HL-60/S4 (cell line): ENCODE measurements around the gene UQCRQ.

ENCODE experiments used
- in situ Hi-C: fragments of 300-500 bp; cut with MboI; formaldehyde crosslinking; loops from 2 replicates; pipeline ENCODE4 v1.14.3; 2022; ENCODE audit warnings: low sequenced_read_pairs

UQCRQ gene

GRCh38 chr5:132867046-132867451, 607 bp downstream of the UQCRQ start:
- in situ Hi-C loops, result no loop called here

GRCh38 chr5:132868754-132869153, 2.3 kb downstream of the UQCRQ start:
- in situ Hi-C loops, result no loop called here

DNA sequence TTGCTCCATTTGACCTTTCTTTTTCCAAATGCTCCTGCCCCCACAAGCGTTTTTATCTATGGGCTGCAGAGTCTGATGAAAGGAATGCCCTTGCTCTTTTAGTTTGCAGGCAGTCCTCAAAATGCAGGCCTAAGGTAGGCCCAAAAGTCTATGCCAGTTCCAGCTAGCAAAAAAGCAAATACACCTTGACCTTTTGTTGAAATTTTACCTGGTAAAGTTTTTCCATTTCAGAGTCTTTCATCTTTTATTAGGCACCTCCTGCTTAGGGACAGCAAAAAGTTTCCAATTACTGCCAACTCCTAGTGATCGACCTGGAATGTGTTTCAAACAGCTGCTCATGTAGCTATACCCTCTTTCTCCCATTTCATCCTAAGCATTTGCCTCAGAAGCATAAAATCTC, 4.4 kb downstream of the UQCRQ start:
- in situ Hi-C loops, result no loop called here

GRCh38 chr5:132871459-132872284, 5.2 kb downstream of the UQCRQ start:
- in situ Hi-C loops, result no loop called here

DNA sequence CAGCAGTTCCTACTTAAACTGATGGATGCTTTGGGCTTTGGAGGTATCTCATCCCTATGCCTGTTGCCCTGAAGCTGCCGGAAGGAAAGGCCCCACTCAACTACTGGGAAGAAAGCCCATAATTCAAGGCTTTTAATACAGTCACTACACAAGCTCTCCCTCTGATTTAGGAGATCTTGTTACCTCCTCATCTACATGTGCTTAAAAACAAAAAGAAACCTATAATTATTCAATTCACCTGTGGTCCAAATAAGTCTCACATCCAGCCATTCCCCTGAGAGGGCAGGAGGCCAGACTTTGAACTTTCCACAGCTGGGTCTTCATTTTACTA, 6.3 kb downstream of the UQCRQ start:
- in situ Hi-C loops, result no loop called here

DNA sequence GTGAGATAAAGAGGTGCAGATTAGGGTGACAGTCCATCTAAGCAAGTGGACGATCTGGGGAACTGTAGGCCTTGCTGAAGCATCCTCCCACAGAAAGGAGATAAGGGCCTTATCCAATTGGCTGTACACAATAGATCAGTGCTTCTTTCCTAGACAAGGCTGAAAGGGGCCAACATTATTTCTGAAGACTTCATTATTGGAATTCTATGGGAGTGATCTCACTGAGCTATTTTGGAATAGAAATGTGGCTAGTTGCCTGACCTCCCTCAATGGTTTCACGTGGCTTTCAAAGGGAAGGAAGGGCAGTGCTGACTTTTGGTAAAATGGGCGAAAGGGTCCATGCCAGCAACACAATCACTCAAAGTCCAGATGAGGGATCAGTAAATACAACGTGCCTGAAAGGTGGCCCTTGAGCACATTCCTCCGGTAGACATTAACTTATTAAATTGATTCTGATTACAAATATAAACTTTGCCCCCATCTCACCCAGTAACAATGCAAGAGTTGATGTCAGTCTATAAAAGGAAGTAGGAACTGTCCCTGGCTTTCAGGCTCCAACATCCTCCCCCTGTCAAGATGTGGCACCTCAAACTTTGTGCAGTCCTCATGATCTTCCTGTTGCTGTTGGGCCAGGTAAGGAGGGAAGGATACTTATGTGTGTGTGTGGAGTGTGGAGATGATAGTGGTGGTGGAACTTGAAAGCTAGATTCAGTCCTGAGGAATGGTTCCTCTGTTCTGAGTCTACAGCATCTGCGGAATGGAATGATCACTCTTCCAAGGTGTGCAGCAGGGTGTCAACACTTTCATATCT, 6.9 kb downstream of the UQCRQ start, which contains the start of gene LEAP2:
Gene LEAP2, plus strand, starts transcription at position 550 of the 811 bp plus-strand sequence. Its CDS starts 27 bp downstream, at position 577.
- in situ Hi-C loops, result no loop called here

GRCh38 chr5:132873930-132874271, 7.5 kb downstream of the UQCRQ start:
- in situ Hi-C loops, result no loop called here

- in situ Hi-C loops, result no loop called here
Measured at GRCh38 chr5:132876020-132876759, 9.7 kb downstream of the UQCRQ start.

DNA sequence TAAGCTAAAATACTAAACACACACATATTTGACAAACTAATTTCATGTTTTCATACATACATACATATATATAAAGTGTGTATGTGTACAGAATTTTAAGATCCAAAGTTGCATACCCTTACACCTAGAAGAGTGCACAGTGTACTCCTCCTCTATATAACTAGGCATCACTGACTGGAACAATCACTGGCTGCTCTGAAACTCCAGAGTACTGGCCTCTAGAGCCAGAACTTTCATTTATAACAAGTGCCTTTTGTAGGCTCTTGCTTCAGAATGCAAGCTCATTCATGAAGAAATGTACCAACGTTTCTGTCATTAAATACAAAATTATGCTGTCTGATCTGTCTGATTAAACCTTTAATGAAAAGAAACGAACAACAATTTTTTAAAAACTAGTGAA, 11.0 kb downstream of the UQCRQ start:
- in situ Hi-C loops, result no loop called here

DNA sequence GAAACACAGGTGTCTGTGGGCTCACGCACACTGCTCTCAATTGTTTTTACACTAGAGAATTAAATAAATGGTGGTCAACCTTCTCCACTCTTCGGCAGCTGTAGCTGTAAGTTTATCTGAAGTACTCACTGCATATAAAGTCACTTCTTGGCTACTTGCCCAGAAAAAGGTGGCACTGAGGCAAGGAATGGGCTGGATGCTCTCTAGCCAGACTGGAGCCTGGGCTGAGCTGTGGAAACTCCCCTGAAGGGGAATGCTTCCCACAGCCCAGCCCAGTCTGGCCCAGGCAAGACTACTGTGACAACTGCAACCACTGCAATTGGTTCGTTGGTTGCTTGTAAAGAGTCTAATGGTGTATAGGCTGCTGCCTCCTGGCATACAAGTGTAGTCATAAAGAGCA, 11.5 kb downstream of the UQCRQ start:
- in situ Hi-C loops, result no loop called here

DNA sequence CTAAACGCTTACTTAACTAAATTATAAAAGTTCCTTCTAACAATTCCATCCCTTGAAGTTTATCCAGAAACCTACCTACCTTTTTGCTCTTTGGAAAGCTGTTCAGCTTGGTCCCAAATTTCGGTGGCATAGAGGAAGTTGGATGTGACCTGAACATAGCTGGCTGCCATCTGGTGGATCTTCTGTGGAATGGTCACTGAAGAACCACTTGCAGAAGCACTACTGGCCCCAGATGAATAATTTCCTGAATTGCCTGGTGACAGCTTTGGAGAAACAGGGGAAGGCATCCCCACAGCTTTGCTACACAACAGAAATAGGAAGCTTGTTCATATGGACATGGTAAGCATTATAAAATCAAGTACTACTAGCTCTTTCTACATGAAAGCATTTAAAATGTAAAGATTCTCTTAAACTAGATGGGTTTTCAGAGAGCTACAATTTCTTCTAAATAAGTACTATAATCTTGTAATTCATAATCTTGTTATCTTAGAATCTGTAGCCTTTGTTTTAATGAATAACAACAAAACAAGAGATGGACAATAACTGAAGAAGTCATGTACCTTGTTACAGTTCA, 16.9 kb downstream of the UQCRQ start:
- in situ Hi-C loops, result no loop called here

DNA sequence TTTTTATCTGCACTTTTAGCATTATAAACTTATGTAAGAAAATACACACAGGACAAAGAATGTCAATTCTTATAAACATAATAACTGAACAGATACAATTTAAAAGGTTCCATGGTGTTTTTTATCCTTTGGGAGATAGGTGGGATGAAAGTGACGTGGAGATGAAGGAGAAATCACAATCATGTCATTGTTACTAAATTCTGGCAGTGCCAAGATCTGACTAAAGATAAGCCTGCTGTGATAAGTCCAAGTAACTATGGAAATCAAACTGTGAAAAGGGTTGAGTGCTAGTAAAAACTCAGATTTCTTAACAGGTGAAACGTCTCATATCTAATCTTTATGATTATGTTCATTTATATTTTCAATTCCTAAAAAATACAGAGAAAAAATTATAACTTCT, 18.1 kb downstream of the UQCRQ start:
- in situ Hi-C loops, result no loop called here

- in situ Hi-C loops, result no loop called here
Measured at GRCh38 chr5:132886064-132886823, 19.8 kb downstream of the UQCRQ start.

GRCh38 chr5:132887283-132887682, 20.8 kb downstream of the UQCRQ start:
- in situ Hi-C loops, result no loop called here

DNA sequence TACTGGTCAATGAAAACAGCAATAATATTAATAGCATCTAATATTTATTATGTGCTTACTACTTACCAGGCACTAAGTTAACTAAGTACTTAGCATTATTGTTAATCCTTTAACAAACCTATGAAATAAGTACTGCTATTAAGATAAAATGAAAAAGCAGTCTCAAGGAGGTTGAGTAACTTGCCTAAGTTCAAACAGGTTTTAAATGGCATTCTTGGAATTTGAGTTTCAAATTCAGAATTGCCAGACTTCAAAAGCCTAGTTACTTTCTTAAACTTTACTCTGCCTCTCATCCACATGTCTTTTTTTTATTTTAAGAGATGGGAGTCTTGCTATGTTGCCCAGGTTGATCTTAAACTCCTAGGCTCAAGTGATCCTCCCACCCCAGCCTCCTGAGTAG, 23.1 kb downstream of the UQCRQ start:
- in situ Hi-C loops, result no loop called here

DNA sequence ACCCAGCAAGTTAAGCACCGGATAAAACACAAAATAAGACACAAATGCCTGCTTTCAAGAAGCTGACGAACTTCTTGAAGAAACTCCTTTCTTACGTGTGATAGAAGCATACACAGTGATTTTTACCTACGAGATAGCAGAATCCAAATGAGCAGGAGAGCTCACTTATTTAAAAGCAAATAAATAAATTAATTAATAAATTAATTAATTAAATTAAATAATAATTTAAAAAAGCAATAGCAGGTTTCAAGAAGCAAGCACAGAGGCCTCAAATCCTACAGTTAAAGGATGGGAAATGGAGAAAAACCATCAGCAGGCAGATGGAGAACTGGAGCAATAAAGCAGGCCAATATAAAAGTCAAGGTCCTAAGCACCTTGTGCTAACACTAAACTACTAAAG, 24.4 kb downstream of the UQCRQ start:
- in situ Hi-C loops, result no loop called here

GRCh38 chr5:132895719-132896305, 29.4 kb downstream of the UQCRQ start:
- in situ Hi-C loops, result no loop called here

DNA sequence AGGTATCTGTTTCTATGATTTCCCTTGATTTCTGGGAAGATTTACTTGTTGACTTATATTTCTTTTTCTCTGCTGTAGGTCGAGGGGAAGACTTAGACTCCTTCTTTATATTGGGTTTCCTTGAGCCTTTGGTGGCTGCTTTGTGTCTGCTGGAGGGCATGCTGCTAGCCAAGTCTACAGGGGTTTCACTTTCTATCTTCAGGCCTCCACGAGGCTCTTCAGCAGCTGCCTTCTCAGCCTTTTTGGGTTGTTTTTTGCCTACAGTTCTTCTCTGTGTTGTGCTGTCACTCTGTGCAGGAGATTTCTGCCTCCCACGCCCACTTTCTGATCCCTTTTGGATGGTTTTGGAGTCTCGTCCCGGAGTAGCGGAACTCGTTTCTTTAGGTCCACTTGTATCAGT, 30.2 kb downstream of the UQCRQ start:
- in situ Hi-C loops, result no loop called here

DNA sequence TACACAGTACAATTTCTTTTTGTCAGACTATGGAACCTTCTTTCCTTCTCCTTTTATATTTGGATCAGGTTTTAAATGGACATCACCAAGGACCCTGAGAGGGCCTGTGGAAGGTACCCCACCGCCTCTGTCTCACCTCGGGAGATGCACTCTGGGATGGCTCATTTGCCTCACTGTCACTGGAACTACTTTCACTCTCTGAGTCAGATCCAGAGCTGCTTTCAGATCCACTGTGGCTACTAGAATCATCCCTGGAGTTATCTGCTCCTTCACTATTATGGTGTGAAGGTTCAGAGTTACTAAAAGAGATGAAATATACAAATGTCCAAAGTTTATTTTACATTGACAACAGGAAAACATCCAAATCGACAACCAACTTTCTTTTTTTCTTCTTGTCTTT, 31.7 kb downstream of the UQCRQ start:
- in situ Hi-C loops, result no loop called here

DNA sequence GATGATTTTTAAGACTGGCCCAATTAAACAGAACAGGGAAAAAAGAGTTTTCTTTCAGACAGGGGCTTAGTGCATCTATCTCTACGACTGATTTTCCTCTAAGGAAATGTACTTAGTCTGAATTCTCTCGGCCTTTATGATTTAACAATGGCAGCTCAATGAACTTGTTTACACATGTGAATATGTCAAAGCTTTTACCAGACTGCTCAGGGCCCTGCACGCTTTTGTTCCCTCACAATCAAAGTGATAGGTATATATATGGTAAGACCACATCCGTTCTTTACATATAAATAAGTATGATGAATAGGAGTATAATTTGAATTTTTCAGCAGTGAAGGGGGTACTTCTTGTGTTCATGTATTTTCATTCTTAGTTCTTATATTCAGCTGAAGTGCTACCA, 34.6 kb downstream of the UQCRQ start:
- in situ Hi-C loops, result no loop called here
